GM21390 (cell line): ENCODE results near the gene CINP.
A peak's percentile ranks its signal among the peaks of the same experiment; 100 is the strongest.
"Not testable (repeated sequence)": the region's sequence is repeated elsewhere in the genome, so short reads cannot be mapped to it uniquely, and the experiment has no call there.

Source experiments
- ATAC-seq: cut with Tn5 transposase; IDR thresholded peaks from one replicate; pipeline ENCODE4 v1.9.1; 2021; ENCODE audit not compliant: unreplicated experiment

Gene CINP

DNA sequence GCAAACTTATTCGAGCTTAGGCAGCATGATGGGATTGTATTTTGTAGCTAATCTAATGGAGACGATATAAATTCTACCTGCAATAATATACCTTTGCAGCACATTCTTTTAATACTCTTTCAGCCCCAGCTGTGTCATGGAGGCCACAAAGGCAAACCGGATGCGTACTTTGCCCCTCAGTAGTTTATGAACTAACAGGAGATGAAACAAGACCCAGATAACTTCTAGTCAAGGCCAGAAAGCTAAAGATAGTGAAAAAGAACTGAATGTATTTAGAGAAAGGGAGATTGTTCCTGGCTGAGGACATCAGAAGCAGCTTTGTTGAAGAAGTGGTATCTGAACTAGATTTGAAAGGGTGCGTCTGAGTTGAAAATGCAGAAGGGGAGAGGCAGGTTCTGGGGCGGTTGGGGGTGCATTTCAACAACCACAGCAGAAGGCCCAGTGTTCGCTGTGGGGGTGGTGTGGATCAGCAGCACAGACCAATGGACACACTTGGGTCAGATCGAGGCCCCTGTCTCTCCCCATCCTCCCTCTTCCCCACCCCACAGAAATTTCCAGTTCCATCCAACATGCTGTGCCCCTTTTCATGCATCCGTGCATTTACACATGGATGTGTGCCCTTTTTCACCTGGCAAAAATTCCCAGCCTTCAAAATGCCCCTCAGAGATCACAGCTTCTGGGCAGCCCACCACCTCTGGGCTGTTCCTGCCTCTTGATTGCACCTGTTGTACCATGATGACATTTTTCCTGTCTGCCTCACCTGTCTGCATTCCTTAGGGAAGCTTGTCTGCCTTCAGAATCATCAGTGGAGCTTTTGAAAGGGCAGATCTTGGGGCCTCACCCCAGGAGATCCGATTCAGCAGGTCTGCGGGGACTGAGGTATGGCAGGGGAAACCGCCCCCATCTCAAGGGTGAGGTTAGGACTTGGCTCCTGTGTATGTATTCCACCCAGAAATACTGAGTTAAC, 41.0 kb downstream of the CINP start:
- no peak for ATAC-seq

DNA sequence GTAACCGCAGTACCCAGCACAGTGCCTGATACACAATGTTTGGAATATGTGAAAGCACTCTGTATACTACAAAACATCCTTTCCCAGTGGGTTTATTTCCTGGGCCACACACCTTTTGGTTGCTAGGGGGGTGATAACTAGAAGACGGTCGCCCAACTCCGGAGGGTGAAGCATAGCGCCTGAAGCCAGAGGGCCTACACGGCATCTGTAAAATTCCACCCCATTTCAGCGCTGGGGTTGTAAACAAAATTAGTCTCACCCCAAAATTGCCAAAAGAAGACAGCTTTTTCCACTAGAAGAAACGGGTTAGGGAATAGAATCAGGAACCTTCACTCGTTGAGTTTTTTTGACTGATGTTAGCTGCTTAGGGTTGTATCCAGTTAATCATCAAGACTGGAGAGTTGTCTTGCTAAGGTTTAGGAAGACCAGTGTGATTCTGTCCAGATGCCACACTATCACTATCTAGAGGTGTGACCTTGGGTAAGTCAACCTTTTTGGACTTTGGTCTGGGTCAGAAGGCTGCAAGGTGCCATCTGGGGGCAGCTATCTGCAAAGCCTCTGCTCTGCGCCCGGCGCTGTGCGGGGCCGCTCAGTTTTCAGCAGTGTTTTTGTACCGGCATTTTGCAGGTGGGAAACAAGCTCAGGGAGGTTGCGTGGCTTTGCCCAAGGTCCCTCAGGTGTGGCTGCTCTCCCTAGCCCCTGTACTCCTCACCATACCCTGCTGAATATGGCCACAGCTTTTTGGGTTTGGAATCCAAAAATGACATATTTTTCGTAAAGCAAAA, 41.8 kb downstream of the CINP start:
- no peak for ATAC-seq

DNA sequence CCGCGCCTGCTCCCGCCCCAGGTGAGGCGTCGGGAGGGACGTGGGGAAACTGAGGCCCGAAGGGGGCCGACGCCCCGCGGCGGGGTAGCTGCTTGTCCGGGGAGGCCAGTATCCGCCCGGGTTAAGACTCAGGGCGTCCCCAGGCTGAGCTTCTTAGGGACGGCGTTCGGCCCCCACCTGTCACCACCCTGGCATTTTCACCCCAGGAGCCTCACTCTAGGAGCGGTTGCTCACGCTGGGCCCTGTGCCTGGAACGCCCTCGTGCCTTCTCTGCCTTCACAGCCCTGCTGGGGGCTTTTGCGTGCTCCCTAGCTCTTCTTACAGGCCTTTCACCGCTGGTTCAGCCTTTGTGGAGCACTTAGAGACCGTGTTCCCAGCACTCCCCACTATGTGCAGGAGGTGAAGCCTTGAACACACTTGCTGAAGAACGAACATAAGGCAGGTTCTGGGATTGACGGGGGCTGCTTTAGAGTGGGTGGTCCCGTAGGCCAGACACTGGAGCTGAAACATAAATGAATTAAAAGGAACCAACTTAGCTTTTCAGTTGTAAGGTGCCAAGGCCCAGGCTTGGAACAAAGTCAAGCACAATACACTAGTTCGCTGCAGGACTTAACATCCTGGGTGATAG, 42.5 kb downstream of the CINP start:
- ATAC-seq = peak; percentile 23

DNA sequence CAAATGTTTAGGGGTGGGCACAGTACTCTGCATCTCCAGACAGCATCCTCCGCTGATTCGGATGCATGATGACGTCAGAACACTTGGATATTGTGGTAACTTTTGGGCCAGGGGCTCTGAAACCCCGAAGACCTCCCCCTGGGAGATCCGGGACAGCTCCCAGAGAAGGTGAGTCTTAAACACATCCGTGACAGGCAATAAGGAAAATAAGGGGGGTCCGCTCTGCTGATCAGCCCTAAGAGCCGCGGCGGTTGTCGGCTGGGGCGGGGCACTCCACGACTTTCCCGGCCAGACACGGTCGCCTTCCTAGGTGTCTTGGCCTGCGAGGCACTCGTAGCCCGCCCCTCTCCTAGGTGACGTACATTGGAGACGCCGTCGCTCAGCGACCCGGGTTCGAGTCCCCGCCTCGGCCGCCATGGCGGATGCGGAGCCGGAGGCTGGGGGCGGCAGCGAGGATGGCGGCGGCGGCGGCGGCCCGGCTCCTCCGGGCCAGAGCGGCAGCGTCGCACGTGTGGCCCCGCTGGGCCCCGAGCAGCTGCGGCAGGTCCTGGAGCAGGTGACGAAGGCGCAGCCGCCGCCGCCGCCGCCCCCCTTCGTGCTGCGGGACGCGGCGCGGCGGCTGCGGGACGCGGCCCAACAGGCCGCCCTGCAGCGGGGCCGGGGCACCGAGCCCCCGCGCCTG, 43.2 kb downstream of the CINP start, which contains the start of gene ZNF839:
Gene ZNF839, plus strand, starts transcription at position 396 of the 682 bp plus-strand sequence. Its CDS starts 20 bp downstream, at position 416.
- peak; percentile 58 for ATAC-seq

DNA sequence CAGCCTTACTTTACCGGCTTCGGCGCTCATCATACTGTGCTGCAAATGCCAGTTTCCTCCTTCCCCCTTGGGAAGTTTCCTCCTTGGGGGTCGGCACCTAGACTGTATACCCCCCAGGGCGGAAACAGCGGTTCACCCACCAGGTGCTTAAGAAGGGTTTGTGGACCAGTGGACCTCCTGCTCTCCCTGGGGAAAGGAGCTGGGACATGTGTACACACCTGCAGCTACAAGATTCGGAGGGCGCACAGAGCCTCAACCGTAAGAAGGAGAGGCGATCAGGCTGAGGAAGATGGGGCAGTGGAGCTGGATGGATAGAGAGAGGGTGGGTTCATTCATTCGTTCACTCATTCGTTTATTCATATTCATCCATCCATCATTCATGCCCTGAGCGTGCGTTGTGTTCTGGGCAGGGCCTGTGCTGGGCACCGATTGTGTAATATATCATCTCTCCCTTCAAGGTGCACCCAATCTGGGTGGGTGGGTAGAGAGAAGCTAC, 43.9 kb downstream of the CINP start:
- ATAC-seq = no peak

DNA sequence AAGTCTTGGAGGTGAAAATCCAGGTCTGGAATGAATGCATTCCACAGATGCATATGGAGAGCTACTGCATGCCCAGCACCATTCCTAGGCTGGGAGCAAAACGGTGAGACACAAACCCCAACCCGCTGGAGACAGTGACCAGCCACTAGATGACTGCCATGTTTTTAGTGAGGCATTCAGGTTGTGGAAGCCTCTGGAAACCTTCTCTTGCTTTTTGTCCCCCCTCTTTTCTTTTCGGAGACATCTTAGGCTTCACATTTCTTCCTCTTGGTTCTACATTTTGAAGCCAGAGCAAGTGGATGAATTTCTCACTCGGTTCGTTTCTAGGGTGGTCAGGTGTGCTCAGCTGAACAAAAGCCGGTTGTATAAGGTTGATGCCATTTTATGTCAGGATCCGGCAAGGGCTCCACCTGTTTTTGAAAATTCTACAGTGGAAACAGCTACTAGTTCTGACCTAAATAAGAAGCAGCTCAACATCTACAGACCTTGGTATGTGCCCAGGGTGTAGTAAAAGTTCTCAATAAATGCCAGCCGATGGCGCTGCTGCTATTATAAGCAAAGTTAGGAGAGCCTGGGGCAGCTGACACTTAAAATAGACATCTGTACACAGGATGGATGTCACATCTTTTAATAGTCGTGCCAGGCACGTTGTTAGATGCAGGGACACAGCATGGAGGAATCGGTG, 45.0 kb downstream of the CINP start:
- ATAC-seq = no peak

DNA sequence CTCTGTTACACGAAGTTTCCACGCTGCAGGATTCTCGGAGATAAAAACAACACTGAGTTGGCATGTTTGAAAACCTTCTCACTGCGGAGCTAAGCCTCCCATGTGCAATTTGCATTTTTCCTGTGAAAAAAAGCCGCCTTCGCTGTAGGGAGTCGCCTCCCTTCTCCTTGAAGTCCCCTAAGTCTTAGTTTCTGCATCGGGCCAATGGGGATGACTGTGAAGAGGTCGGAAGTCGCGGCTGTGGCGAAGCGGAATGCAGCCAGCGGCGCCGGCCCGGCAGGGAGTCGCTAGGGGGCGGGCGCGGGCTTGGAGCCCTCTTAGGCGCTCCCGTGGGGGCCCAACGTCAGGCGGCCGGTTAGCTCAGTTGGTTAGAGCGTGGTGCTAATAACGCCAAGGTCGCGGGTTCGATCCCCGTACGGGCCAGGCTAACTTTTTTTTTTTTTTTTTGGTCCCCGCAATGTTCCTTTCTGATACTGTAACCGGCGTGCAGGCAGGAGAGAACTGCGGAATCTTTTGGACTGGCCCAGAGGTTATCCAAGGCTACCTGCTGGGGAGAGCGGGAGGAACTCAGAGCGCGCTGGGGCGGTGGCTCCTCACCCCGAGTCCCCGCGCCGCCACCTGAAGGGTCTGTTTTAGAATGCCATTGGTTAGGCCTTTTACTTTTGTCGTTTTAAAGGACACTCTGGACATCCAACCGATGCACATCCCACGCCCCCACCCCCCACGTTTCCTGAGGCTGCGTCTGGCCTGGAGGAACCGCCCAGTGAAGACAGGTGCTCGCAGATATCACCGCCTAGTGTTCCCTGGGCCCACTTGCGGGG, 45.7 kb downstream of the CINP start:
- ATAC-seq = peak; percentile 55

DNA sequence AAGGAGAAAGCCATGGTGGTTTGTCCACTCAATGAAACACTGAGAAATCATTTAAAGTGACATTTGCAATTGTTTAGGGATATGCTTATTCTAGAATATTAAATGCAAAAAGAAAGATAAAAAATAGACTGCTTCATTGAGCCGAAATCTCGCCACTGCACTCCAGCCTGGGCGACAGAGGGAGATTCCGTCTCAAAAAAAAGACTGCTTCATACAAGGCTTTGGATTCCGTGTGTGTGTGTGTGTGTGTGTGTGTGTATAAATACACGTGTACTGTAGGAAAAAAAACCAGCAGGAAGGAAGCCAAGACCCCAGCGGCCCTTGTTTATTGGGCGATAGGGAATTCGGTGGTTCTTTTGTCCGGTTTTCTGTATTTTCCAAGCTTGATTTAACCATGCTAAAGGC, 46.4 kb downstream of the CINP start:
- ATAC-seq = no peak

DNA sequence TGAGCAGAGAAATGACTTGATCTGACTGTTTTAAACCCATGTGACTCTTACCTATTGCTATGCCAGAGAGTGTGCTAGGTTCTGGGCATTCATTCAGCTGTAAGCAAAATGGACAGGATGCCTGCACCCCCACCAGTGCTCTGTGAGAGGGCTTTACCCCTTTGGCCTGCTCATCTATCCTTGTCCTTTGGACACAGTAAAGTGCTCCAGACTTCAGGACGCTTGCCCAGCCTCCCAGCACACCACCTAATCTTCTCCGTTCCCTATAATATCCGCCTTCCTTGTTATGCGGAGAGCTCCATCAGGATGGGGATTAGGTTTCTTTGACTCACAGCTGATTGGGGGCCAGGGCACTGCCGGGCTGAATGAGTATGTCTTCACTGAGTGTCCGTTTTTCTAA, 47.6 kb downstream of the CINP start:
- no peak for ATAC-seq

DNA sequence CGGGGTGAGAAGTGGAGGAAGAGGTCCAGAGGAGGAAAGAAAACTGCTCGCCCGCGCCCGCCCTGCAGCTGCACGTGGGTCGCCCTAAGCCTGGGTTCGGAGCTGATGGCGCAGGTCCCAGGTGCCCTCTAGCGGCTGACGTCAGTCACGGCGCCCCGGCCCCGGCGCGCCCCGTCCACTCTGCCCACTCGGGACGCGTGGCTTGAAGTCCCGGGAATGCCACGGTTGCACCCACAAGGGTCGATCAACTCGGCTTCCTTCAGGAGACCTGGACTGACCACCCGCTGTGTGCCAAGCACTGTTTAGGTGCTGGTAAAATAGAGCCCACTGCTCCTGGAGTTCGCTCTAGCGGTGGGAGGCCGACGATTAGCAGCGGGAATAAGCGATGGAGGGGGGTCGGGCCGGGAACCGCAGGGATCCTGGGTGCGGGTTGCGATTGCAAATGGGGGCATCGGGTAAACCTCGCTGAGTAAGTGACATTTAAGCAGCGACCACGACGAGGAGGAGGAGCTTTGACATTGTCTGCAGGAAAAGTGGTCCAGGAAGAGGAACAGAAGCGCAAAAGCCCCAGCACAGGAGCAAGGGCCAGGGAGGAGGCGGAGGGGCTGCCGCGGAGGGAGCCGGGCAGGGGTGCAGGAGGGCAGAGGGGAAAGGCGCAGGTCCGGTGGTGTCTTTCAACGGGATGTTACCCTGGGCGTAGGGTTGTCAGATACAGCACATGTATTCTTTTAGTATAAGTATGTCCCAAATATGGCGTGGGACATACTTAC, 48.3 kb downstream of the CINP start:
- ATAC-seq = peak; percentile 57

DNA sequence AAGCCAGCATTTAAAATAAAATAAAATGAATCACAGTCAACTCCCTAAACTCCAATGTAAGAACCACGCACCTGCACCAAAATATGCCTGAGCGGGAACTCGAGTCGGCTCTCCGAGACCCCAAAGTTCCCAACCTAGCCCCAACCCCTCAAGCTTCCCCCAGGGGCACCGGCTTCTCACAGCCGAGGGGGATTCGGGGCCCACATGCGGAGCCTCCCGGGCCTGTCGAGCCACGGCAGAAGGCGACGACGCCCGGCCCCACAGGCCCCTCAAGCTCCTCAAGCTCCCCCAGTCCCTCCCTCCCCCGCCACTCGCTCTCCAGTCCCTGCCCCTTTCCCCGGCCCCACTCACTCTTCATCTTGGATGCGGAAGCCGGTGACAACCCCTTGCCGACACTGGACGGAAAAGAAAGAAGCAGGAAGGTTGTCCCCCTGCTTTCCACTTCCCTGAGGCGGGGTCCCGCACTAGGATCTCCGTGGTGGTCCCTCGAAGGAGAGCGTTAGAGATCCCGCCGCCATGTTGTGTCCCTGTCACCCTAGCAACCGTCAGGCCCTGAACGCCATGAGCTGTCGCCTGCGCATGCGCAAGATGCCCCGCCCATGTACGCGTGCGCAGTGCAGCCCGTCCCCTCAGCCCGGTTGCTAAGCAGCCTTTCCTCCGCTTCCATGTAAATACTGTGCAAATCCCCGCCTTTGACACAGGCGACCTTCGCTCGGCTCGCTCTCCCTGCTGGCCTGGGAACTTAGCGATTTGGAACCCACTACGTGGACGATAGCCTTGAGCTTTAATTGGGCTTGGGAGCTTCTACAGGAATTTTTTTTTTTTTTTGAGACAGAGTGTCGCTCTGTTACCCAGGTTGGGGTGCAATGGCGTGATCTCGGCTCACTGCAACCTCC, 57.8 kb downstream of the CINP start, which contains the start of gene MOK:
Gene MOK, minus strand, starts transcription at position 554 of the 896 bp plus-strand sequence. Its CDS starts 196 bp downstream, at position 358.
- peak; percentile 93 for ATAC-seq

DNA sequence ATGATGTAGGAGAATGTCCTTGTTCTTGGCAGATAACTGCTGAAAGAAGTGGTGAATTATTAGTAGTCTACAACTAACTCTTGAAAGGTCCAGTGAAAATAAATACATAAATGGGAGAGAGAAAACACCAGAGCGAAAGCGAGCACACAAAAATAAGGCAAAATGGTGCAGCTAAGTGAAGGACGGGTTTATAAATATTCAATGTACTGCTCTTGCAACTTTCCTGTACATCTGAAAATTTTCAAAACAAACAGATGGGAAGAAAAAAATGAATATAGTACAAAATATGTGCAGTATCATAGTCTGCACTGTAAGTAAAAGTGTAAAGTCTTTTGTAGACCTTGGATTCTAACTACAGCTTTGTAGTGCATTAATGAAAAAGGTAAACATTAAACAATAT, 59.0 kb downstream of the CINP start:
- no peak for ATAC-seq

DNA sequence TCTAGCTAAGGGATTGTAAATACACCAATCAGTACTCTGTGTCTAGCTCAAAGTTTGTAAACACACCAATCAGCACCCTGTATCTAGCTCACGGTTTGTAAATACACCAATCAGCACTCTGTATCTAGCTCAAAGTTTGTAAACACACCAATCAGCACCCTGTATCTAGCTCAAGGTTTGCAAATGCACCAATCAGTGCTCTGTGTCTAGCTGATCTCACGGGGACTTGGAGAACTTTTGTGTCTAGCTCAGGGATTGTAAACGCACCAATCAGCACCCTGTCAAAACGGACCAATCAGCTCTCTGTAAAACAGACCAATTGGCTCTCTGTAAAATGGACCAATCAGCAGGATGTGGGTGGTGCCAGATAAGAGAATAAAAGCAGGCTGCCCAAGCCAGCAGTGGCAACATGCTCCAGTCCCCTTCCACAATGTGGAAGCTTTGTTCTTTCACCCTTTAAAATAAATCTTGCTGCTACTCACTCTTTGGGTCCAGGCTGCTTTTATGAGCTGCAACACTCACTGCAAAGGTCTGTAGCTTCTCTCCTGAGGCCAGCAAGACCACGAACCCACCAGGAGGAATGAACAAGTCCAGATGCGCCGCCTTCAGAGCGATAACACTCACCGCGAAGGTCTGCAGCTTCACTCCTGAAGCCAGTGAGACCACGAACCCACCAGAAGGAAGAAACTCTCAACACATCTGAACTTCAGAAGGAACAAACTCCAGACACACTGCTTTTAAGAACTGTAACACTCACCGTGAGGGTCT, 64.2 kb downstream of the CINP start:
- not testable (repeated sequence) for ATAC-seq
